GM18507 (cell line): ENCODE measurements around the gene ASXL1.
"Not testable (repeated sequence)": the region's sequence is repeated elsewhere in the genome, so short reads cannot be mapped to it uniquely, and the experiment has no call there.

Source experiments
- DNase-seq: peaks from one replicate; pipeline ENCODE4 v3.0.0; 2011; ENCODE audit warnings: low read depth; ENCODE audit not compliant: insufficient read length; ENCODE audit errors: extremely low spot score
- FAIRE-seq: peaks from 2 replicates; lab custom pipeline; 2011; peaks lifted over from hg19 to GRCh38; lab: Jason Lieb, UNC

Gene ASXL1

GRCh38 chr20:32358632-32358882 is 426 bp downstream of the ASXL1 start:
- FAIRE-seq (no peak), DNase-seq (no peak)

GRCh38 chr20:32358883-32359632 is 927 bp downstream of the ASXL1 start:
- FAIRE-seq, result peak; percentile 29

GRCh38 chr20:32359633-32360332 is 1.7 kb downstream of the ASXL1 start:
- FAIRE-seq, result no peak
- no peak for DNase-seq

More at GRCh38 chr20:32358883-32359632, 927 bp downstream of the ASXL1 start:
- no peak for DNase-seq

GRCh38 chr20:32360333-32360634 is 2.2 kb downstream of the ASXL1 start:
- FAIRE-seq, result no peak
- no peak for DNase-seq

- DNase-seq, result no peak
- FAIRE-seq, result no peak
Observed at GRCh38 chr20:32362901-32363364, 4.8 kb downstream of the ASXL1 start.

GRCh38 chr20:32363492-32363891 is 5.4 kb downstream of the ASXL1 start:
- FAIRE-seq, result no peak
- DNase-seq, result no peak

GRCh38 chr20:32364554-32365208 is 6.5 kb downstream of the ASXL1 start:
- FAIRE-seq, result no peak

GRCh38 chr20:32365564-32365963 is 7.4 kb downstream of the ASXL1 start:
- FAIRE-seq, result no peak
- no peak for DNase-seq

More at GRCh38 chr20:32364554-32365208, 6.5 kb downstream of the ASXL1 start:
- DNase-seq, result no peak

- DNase-seq (no peak), FAIRE-seq (peak; percentile 59)
Observed at GRCh38 chr20:32366380-32366779, 8.2 kb downstream of the ASXL1 start.

GRCh38 chr20:32368323-32368722 is 10.2 kb downstream of the ASXL1 start:
- FAIRE-seq (no peak), DNase-seq (no peak)

- FAIRE-seq, result no peak
- DNase-seq, result no peak
Observed at GRCh38 chr20:32368925-32369324, 10.8 kb downstream of the ASXL1 start.

GRCh38 chr20:32370897-32371296 is 12.8 kb downstream of the ASXL1 start:
- FAIRE-seq, result no peak
- DNase-seq, result no peak

- DNase-seq, result no peak
- no peak for FAIRE-seq
Observed at GRCh38 chr20:32378461-32378860, 20.3 kb downstream of the ASXL1 start.

GRCh38 chr20:32380037-32380436 is 21.9 kb downstream of the ASXL1 start:
- DNase-seq, FAIRE-seq: not testable (repeated sequence)

GRCh38 chr20:32380745-32381144 is 22.6 kb downstream of the ASXL1 start:
- no peak for FAIRE-seq
- DNase-seq, result no peak

GRCh38 chr20:32382102-32382950 is 24.2 kb downstream of the ASXL1 start:
- DNase-seq (no peak), FAIRE-seq (no peak)

- not testable (repeated sequence) for DNase-seq, FAIRE-seq
Observed at GRCh38 chr20:32383441-32383840, 25.3 kb downstream of the ASXL1 start.

- FAIRE-seq, result no peak
Observed at GRCh38 chr20:32385541-32385940, 27.4 kb downstream of the ASXL1 start.

GRCh38 chr20:32386091-32386490 is 28.0 kb downstream of the ASXL1 start:
- no peak for FAIRE-seq
- DNase-seq, result no peak

More at GRCh38 chr20:32385541-32385940, 27.4 kb downstream of the ASXL1 start:
- no peak for DNase-seq

- FAIRE-seq (peak; percentile 63), DNase-seq (no peak)
Observed at GRCh38 chr20:32387252-32387651, 29.1 kb downstream of the ASXL1 start.
